H7 (cell line): ENCODE data around the gene GPR151. TPM values are rescaled to one million over a fixed set of nuclear protein-coding genes. Genes with fewer than 3 reads are reported as not detected.

Source experiments
- DNase-seq: peaks from one replicate; pipeline ENCODE4 v3.0.0; 2012
- H3K27me3 ChIP-seq: 2 replicates; pipeline ENCODE4 v1.6.0; 2011; ENCODE audit warnings: mild to moderate bottlenecking, low read length; ENCODE audit not compliant: control insufficient read depth, insufficient read depth
- H3K36me3 ChIP-seq: replicated peaks from 2 replicates; pipeline ENCODE4 v1.5.1; 2011; ENCODE audit warnings: low read length; ENCODE audit not compliant: control insufficient read depth, insufficient read depth
- H3K4me3 ChIP-seq: 2 replicates; pipeline ENCODE4 v1.5.1; 2011; ENCODE audit warnings: low read depth, mild to moderate bottlenecking, control low read depth, low read length, moderate library complexity; ENCODE audit not compliant: insufficient read depth
- total RNA-seq: library from RNA; depleted of rRNA; stranded (reverse); fragments of >200 nt; shearing (Covaris generic); gene quantifications from 2 replicates; pipeline ENCODE4 v1.2.3, GENCODE V29; 2014

The GPR151 gene
- total RNA-seq, 1 experiment from 2014 or later, result not detected

GRCh38 chr5:146533882-146534281 is 17.9 kb upstream of the GPR151 start:
- Histone ChIP-seq H3K27me3 (no peaks in the 10 kb centered on the region), H3K4me3 (no peak overlapping the region), H3K36me3 (no peaks in the 10 kb centered on the region)
- DNase-seq, result no peak

- Histone ChIP-seq H3K27me3 (no peaks in the 10 kb centered on the region), H3K4me3 (no peak overlapping the region), H3K36me3 (no peaks in the 10 kb centered on the region)
- peak; percentile 55 for DNase-seq
Measured at GRCh38 chr5:146533260-146533857, 17.4 kb upstream of the GPR151 start.

- H3K4me3 ChIP-seq, result no peak overlapping the region
- no peaks in the 10 kb centered on the region for H3K27me3 ChIP-seq
- no peaks in the 10 kb centered on the region for H3K36me3 ChIP-seq
- DNase-seq, result no peak
Measured at GRCh38 chr5:146529984-146530383, 14.0 kb upstream of the GPR151 start.

GRCh38 chr5:146528236-146528635 is 12.2 kb upstream of the GPR151 start:
- Histone ChIP-seq H3K4me3 (no peak overlapping the region), H3K36me3 (no peaks in the 10 kb centered on the region), H3K27me3 (no peaks in the 10 kb centered on the region)
- no peak for DNase-seq

GRCh38 chr5:146527785-146528184 is 11.8 kb upstream of the GPR151 start:
- H3K36me3 ChIP-seq, result no peaks in the 10 kb centered on the region
- no peak overlapping the region for H3K4me3 ChIP-seq
- no peak for DNase-seq
- H3K27me3 ChIP-seq, result no peaks in the 10 kb centered on the region

GRCh38 chr5:146523698-146524097 is 7.7 kb upstream of the GPR151 start:
- Histone ChIP-seq H3K27me3 (no peaks in the 10 kb centered on the region), H3K36me3 (no peaks in the 10 kb centered on the region), H3K4me3 (no peak overlapping the region)
- DNase-seq, result no peak

- no peaks in the 10 kb centered on the region for H3K36me3 ChIP-seq
- no peak for DNase-seq
- no peak overlapping the region for H3K4me3 ChIP-seq
- H3K27me3 ChIP-seq, result no peaks in the 10 kb centered on the region
Measured at GRCh38 chr5:146521403-146522106, 5.6 kb upstream of the GPR151 start.

- no peaks in the 10 kb centered on the region for H3K27me3 ChIP-seq
- no peak for DNase-seq
Measured at GRCh38 chr5:146520731-146521130, 4.7 kb upstream of the GPR151 start.

GRCh38 chr5:146519554-146519953 is 3.6 kb upstream of the GPR151 start:
- no peak overlapping the region for H3K4me3 ChIP-seq
- DNase-seq, result no peak
- H3K36me3 ChIP-seq, result no peaks in the 10 kb centered on the region
- H3K27me3 ChIP-seq, result no peaks in the 10 kb centered on the region

More at GRCh38 chr5:146520731-146521130, 4.7 kb upstream of the GPR151 start:
- no peak overlapping the region for H3K4me3 ChIP-seq
- H3K36me3 ChIP-seq, result no peaks in the 10 kb centered on the region

GRCh38 chr5:146515473-146516150 is 378 bp downstream of the GPR151 start:
- Histone ChIP-seq H3K27me3 (no peaks in the 10 kb centered on the region), H3K36me3 (peaks cover 4% of the 10 kb centered on the region), H3K4me3 (no peak overlapping the region)
- no peak for DNase-seq

- Histone ChIP-seq H3K27me3 (no peaks in the 10 kb centered on the region), H3K36me3 (peaks cover 9% of the 10 kb centered on the region)
- DNase-seq, result no peak
Measured at GRCh38 chr5:146514575-146514974, 1.4 kb downstream of the GPR151 start.

GRCh38 chr5:146513462-146513861 is 2.5 kb downstream of the GPR151 start:
- Histone ChIP-seq H3K4me3 (no peak overlapping the region), H3K27me3 (no peaks in the 10 kb centered on the region), H3K36me3 (peaks cover 11% of the 10 kb centered on the region)
- no peak for DNase-seq

More at GRCh38 chr5:146514575-146514974, 1.4 kb downstream of the GPR151 start:
- no peak overlapping the region for H3K4me3 ChIP-seq

GRCh38 chr5:146510559-146511125 is 5.3 kb downstream of the GPR151 start:
- no peak for DNase-seq
- H3K36me3 ChIP-seq, result peaks cover 15% of the 10 kb centered on the region
- no peak overlapping the region for H3K4me3 ChIP-seq
- H3K27me3 ChIP-seq, result no peaks in the 10 kb centered on the region

- Histone ChIP-seq H3K36me3 (peaks cover 22% of the 10 kb centered on the region), H3K27me3 (no peaks in the 10 kb centered on the region), H3K4me3 (no peak overlapping the region)
- no peak for DNase-seq
Measured at GRCh38 chr5:146507428-146507827, 8.6 kb downstream of the GPR151 start.

GRCh38 chr5:146499680-146500079 is 16.3 kb downstream of the GPR151 start:
- H3K4me3 ChIP-seq, result no peak overlapping the region
- H3K27me3 ChIP-seq, result no peaks in the 10 kb centered on the region
- peaks cover 3% of the 10 kb centered on the region for H3K36me3 ChIP-seq
- no peak for DNase-seq
